ENCODE results near the gene MAP7D1. TPM values are rescaled to one million over a fixed set of nuclear protein-coding genes. Genes with fewer than 3 reads are reported as not detected.

MAP7D1 gene
- total RNA-seq, 3 donors from 2014 or later: 67.4 to 78.0 (median 68.6) TPM

- H3K4me1 ChIP-seq: no peaks in the 10 kb centered on the region
- peak overlapping the region in 1 of 2 donors; percentile 9 for H3K27ac ChIP-seq
- no peaks in the 10 kb centered on the region for H3K27me3 ChIP-seq
- no peak for DNase-seq (ENCODE audit: low spot score in 2 of 2)
- H3K4me3 ChIP-seq: no peak overlapping the region
- intact Hi-C loops (cut with DNase I; ENCODE audit: low total_unique reads): no loop called here
- peaks cover 15% of the 10 kb centered on the region for H3K36me3 ChIP-seq
- H3K9me3 ChIP-seq: no peaks in the 10 kb centered on the region
- TF ChIP-seq CTCF (IDR thresholded peaks at IDR 0.05) (no peak), POLR2AphosphoS5 (IDR thresholded peaks at IDR 0.05) (no peak), POLR2A (IDR thresholded peaks at IDR 0.05) (no peak)
Measured at GRCh38 chr1:36174713-36175112, 18.8 kb downstream of the MAP7D1 start.

- Histone ChIP-seq H3K36me3 (peaks cover 22% of the 10 kb centered on the region), H3K4me1 (no peaks in the 10 kb centered on the region), H3K27ac (peak overlapping the region; percentile 9 to 17), H3K4me3 (no peak overlapping the region), H3K27me3 (no peaks in the 10 kb centered on the region), H3K9me3 (no peaks in the 10 kb centered on the region)
- TF ChIP-seq POLR2A (IDR thresholded peaks at IDR 0.05) (no peak), CTCF (IDR thresholded peaks at IDR 0.05) (no peak)
- no peak for DNase-seq (ENCODE audit: low spot score in 2 of 2)
- intact Hi-C loops (cut with DNase I; ENCODE audit: low total_unique reads): no loop called here
Measured at GRCh38 chr1:36175137-36176095, 19.5 kb downstream of the MAP7D1 start.

- Histone ChIP-seq H3K27ac (no peak overlapping the region), H3K27me3 (no peaks in the 10 kb centered on the region), H3K4me1 (no peaks in the 10 kb centered on the region), H3K36me3 (peaks cover 22% of the 10 kb centered on the region), H3K4me3 (no peak overlapping the region), H3K9me3 (no peaks in the 10 kb centered on the region)
- TF ChIP-seq POLR2A (IDR thresholded peaks at IDR 0.05) (no peak), POLR2AphosphoS5 (IDR thresholded peaks at IDR 0.05) (no peak), CTCF (IDR thresholded peaks at IDR 0.05) (no peak)
- DNase-seq (ENCODE audit: low spot score in 2 of 2): no peak
- intact Hi-C loops (cut with DNase I; ENCODE audit: low total_unique reads): no loop called here
Measured at GRCh38 chr1:36176106-36176949, 20.4 kb downstream of the MAP7D1 start.

GRCh38 chr1:36177589-36178431, 21.9 kb downstream of the MAP7D1 start:
- no peak for DNase-seq (ENCODE audit: low spot score in 2 of 2)
- Histone ChIP-seq H3K4me1 (no peaks in the 10 kb centered on the region), H3K27ac (peak overlapping the region in 1 of 2 donors; percentile 44), H3K27me3 (no peaks in the 10 kb centered on the region), H3K4me3 (no peak overlapping the region), H3K9me3 (no peaks in the 10 kb centered on the region), H3K36me3 (peaks cover 16% of the 10 kb centered on the region)
- TF ChIP-seq POLR2A (IDR thresholded peaks at IDR 0.05): no peak
- TF ChIP-seq POLR2AphosphoS5 (IDR thresholded peaks at IDR 0.05): no peak
- TF ChIP-seq CTCF (IDR thresholded peaks at IDR 0.05): no peak
- intact Hi-C loops (cut with DNase I; ENCODE audit: low total_unique reads): no loop called here
